Progenitor cell of endocrine pancreas (in vitro differentiated cells): ENCODE results near the gene SH2D5. TPM values are rescaled to one million over a fixed set of nuclear protein-coding genes. Genes with fewer than 3 reads are reported as not detected.
"Not testable (repeated sequence)": the region's sequence is repeated elsewhere in the genome, so short reads cannot be mapped to it uniquely, and the experiment has no call there.

Source experiments
- DNase-seq: peaks from one replicate; pipeline ENCODE4 v3.0.0; 2021; ENCODE audit warnings: low spot score; ENCODE audit not compliant: unreplicated experiment
- H3K27ac Mint-ChIP-seq: 2 replicates; pipeline ENCODE4 v1.8.0; 2021; ENCODE audit warnings: mild to moderate bottlenecking, moderate library complexity, mixed read lengths
- H3K27me3 Mint-ChIP-seq: 2 replicates; pipeline ENCODE4 v1.8.0; 2021; ENCODE audit warnings: mixed read lengths
- H3K36me3 Mint-ChIP-seq: 2 replicates; pipeline ENCODE4 v1.8.0; 2022; ENCODE audit warnings: mixed read lengths; ENCODE audit not compliant: insufficient read depth
- H3K4me1 Mint-ChIP-seq: 2 replicates; pipeline ENCODE4 v1.8.0; 2021; ENCODE audit warnings: low read depth, mixed read lengths
- H3K4me3 Mint-ChIP-seq: 2 replicates; pipeline ENCODE4 v1.8.0; 2021; ENCODE audit warnings: low read depth, mild to moderate bottlenecking, moderate library complexity, mixed read lengths
- H3K9me3 Mint-ChIP-seq: 2 replicates; pipeline ENCODE4 v1.8.0; 2021; ENCODE audit warnings: low read depth, mixed read lengths
- CTCF ChIP-seq: fragments of 200-600 bp; sonication (generic); IDR thresholded peaks from one replicate; pipeline ENCODE4 v1.5.0; 2021; ENCODE audit warnings: antibody characterized with exemption, mild to moderate bottlenecking; ENCODE audit not compliant: unreplicated experiment
- total RNA-seq: library from RNA; stranded (reverse); gene quantifications from 2 replicates; pipeline ENCODE4 v1.2.1, GENCODE V29; 2021

Gene SH2D5
- total RNA-seq, 1 donor from 2014 or later, result 0.53 TPM

- Mint-ChIP-seq H3K27me3 (peaks cover 3% of the 10 kb centered on the region), H3K4me3 (no peak overlapping the region), H3K9me3 (no peaks in the 10 kb centered on the region), H3K4me1 (peaks cover 5% of the 10 kb centered on the region), H3K36me3 (no peaks in the 10 kb centered on the region), H3K27ac (no peak overlapping the region)
- TF ChIP-seq CTCF, result no peak
- DNase-seq, result no peak
Measured at GRCh38 chr1:20680269-20680668, 52.2 kb downstream of the SH2D5 start.

- Mint-ChIP-seq H3K27ac (no peak overlapping the region), H3K27me3 (peaks cover 3% of the 10 kb centered on the region), H3K36me3 (no peaks in the 10 kb centered on the region), H3K4me1 (peaks cover 5% of the 10 kb centered on the region), H3K9me3 (no peaks in the 10 kb centered on the region), H3K4me3 (no peak overlapping the region)
- DNase-seq, result no peak
- no peak for TF ChIP-seq CTCF
Measured at GRCh38 chr1:20678599-20678998, 53.9 kb downstream of the SH2D5 start.

DNA sequence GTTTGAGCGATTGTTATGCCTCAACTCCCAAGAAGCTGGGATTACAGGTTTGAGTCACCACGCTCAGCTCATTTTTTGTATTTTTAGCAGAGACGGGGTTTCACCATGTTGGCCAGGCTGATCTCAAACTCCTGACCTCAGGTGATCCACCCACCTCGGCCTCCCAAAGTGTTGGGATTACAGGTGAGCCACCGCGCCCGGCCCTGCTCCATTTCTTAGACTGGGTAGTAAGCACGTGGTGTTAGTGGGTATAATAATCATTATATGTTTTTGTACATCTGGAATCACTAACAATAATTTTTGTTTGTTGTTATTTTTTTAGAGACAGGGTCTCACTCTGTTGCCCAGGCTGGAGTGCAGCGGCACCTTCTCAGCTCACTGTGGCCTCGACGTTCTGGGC lies 58.9 kb downstream of the SH2D5 start:
- not testable (repeated sequence) for H3K27me3 Mint-ChIP-seq, H3K4me3 Mint-ChIP-seq, DNase-seq, H3K27ac Mint-ChIP-seq, H3K9me3 Mint-ChIP-seq, H3K36me3 Mint-ChIP-seq, H3K4me1 Mint-ChIP-seq

- Mint-ChIP-seq H3K4me1 (no peaks in the 10 kb centered on the region), H3K27me3 (peaks cover 3% of the 10 kb centered on the region), H3K4me3 (no peak overlapping the region), H3K9me3 (no peaks in the 10 kb centered on the region), H3K27ac (no peak overlapping the region), H3K36me3 (no peaks in the 10 kb centered on the region)
- DNase-seq, result no peak
- TF ChIP-seq CTCF, result no peak
Measured at GRCh38 chr1:20672265-20672632, 60.3 kb downstream of the SH2D5 start.

DNA sequence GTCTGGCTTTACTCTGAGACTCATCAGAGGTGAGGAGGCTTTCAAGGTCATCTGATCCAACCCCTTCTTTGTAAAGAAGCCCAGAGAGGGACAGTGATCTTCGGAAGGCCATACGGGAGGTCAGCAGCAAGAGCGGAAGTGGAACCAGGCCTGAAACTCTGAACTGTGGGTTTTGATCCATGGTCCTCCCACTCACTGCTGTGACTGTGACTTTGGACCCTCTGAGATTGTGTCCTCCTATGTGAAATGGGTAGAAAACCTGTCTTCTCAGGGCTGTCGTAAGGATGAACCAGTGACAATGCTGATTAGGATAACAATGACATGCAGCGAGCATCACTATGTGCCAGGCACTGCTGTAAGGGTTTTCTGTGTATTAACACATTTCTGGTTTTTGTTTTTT lies 61.6 kb downstream of the SH2D5 start:
- H3K27ac Mint-ChIP-seq, result no peak overlapping the region
- no peak for DNase-seq
- H3K4me3 Mint-ChIP-seq, result no peak overlapping the region
- peaks cover 3% of the 10 kb centered on the region for H3K9me3 Mint-ChIP-seq
- H3K27me3 Mint-ChIP-seq, result peaks cover 3% of the 10 kb centered on the region
- H3K36me3 Mint-ChIP-seq, result no peaks in the 10 kb centered on the region
- H3K4me1 Mint-ChIP-seq, result no peaks in the 10 kb centered on the region
- TF ChIP-seq CTCF, result no peak

Other genes with a start within 250 kb of the SH2D5 start
- gene CAMK2N1, start 246.5 kb downstream of the SH2D5 start, total RNA-seq, result 67.2 and 69.2 TPM in 2 replicates
- gene MUL1, start 224.6 kb downstream of the SH2D5 start, total RNA-seq, result 23.2 and 25.1 TPM in 2 replicates
- gene FAM43B, start 180.1 kb downstream of the SH2D5 start, total RNA-seq, result 0.10 and 0.16 TPM in 2 replicates
- gene CDA, start 143.6 kb downstream of the SH2D5 start, total RNA-seq, result not detected in 2 replicates
- gene PINK1, start 99.2 kb downstream of the SH2D5 start, total RNA-seq, result 25.0 and 28.0 TPM in 2 replicates
- gene DDOST, start 71.3 kb downstream of the SH2D5 start, total RNA-seq, result 273 and 276 TPM in 2 replicates
- gene KIF17, start 14.7 kb downstream of the SH2D5 start, total RNA-seq, result 0.64 and 1.1 TPM in 2 replicates
- gene HP1BP3, start 54.6 kb upstream of the SH2D5 start, total RNA-seq, result 361 and 385 TPM in 2 replicates